K562 treated with DMSO at 1 percent for 24 hours (cell line): ENCODE results near the gene HOXB1. TPM values are rescaled to one million over a fixed set of nuclear protein-coding genes. Genes with fewer than 3 reads are reported as not detected.

Source experiments
- total RNA-seq: library from RNA; unstranded; fragments of 300-600 nt; gene quantifications from 2 replicates; pipeline ENCODE4 v1.2.3, GENCODE V29; 2022; ENCODE audit warnings: low read depth; ENCODE audit not compliant: insufficient read depth

Gene HOXB1
- total RNA-seq = not detected in 2 replicates

GRCh38 chr17:48530887-48531272, at the start of gene HOXB1:
Gene HOXB1, minus strand, starts transcription at chr17:48531011. Its CDS starts 107 bp downstream, at chr17:48530904.

GRCh38 chr17:48577946-48578615, 47.3 kb upstream of the HOXB1 start, which contains the start of gene HOXB4:
Gene HOXB4, minus strand, starts transcription at chr17:48578350. Its CDS starts 31 bp downstream, at chr17:48578319.

GRCh38 chr17:48545022-48545375, 14.2 kb upstream of the HOXB1 start, which contains the start of gene HOXB2:
Gene HOXB2, minus strand, starts transcription at chr17:48545109. Its CDS starts 198 bp downstream, at chr17:48544911.

Other genes starting within 250 kb of the HOXB1 start
- not detected in 2 replicates for gene SKAP1, start 100.8 kb downstream of the HOXB1 start, total RNA-seq
- gene HOXB2, start 14.1 kb upstream of the HOXB1 start, total RNA-seq = 133 and 146 TPM in 2 replicates
- gene HOXB4, start 47.3 kb upstream of the HOXB1 start, total RNA-seq = 19.7 and 22.3 TPM in 2 replicates
- gene HOXB3, start 59.2 kb upstream of the HOXB1 start, total RNA-seq = 26.9 and 34.9 TPM in 2 replicates
- gene HOXB5, start 62.8 kb upstream of the HOXB1 start, total RNA-seq = 4.6 and 5.3 TPM in 2 replicates
- 11.9 and 12.4 TPM in 2 replicates for gene HOXB6, start 74.0 kb upstream of the HOXB1 start, total RNA-seq
- gene HOXB7, start 80.0 kb upstream of the HOXB1 start, total RNA-seq = 20.8 and 23.2 TPM in 2 replicates
- 30.1 and 31.2 TPM in 2 replicates for gene HOXB8, start 84.3 kb upstream of the HOXB1 start, total RNA-seq
- 149 and 161 TPM in 2 replicates for gene HOXB9, start 95.3 kb upstream of the HOXB1 start, total RNA-seq
- gene PRAC1, start 191.5 kb upstream of the HOXB1 start, total RNA-seq = not detected in 2 replicates
- gene PRAC2, start 192.2 kb upstream of the HOXB1 start, total RNA-seq = not detected in 2 replicates
- gene HOXB13, start 197.7 kb upstream of the HOXB1 start, total RNA-seq = 0.12 TPM in 1 of 2 replicates, not detected in the other